Right lobe of liver (tissue), 4 donors: Measurements from ENCODE around the gene DSCAML1.

Experiments used
- POLR2A ChIP-seq: fragments of 450-650 bp; IDR thresholded peaks from one replicate; pipeline ENCODE4 v1.6.1; 2017; ENCODE audit warnings: antibody characterized with exemption, mild to moderate bottlenecking
- TF ChIP-seq, protein P1 (sequence below), 4 donors: fragments of 200-600 bp in 3 of 4; fragments of 450-650 bp in 1 of 4; IDR thresholded peaks; one replicate each; pipeline versions ENCODE4 v1.5.1 to v1.8.0; 2016 to 2022; ENCODE audit warnings: antibody characterized with exemption in 4 of 4, mild to moderate bottlenecking in 2 of 4
- donor health status: DM: no; HTN: no; CAD: no.
- donor health status: DM: no; HTN: no; CAD: no.
- donor health status: DM: no; HTN: yes; CAD: no.

GRCh38 chr11:117735350-117735977 is 61.6 kb downstream of the DSCAML1 start:
- TF ChIP-seq, protein P1, sequence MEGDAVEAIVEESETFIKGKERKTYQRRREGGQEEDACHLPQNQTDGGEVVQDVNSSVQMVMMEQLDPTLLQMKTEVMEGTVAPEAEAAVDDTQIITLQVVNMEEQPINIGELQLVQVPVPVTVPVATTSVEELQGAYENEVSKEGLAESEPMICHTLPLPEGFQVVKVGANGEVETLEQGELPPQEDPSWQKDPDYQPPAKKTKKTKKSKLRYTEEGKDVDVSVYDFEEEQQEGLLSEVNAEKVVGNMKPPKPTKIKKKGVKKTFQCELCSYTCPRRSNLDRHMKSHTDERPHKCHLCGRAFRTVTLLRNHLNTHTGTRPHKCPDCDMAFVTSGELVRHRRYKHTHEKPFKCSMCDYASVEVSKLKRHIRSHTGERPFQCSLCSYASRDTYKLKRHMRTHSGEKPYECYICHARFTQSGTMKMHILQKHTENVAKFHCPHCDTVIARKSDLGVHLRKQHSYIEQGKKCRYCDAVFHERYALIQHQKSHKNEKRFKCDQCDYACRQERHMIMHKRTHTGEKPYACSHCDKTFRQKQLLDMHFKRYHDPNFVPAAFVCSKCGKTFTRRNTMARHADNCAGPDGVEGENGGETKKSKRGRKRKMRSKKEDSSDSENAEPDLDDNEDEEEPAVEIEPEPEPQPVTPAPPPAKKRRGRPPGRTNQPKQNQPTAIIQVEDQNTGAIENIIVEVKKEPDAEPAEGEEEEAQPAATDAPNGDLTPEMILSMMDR (IDR thresholded peaks at IDR 0.05) = no peak
- no peak for TF ChIP-seq POLR2A
